Fibroblast of lung (primary cell): ENCODE measurements around the gene SH3RF1. TPM values are rescaled to one million over a fixed set of nuclear protein-coding genes. Genes with fewer than 3 reads are reported as not detected.
A peak's percentile ranks its signal among the peaks of the same experiment; 100 is the strongest.

Experiments used
- DNase-seq, 2 donors: peaks; one replicate each; pipeline versions ENCODE4 v3.0.0 to v3.0.0-alpha.2; 2010; ENCODE audit warnings: low read depth in 2 of 2
- H2AFZ ChIP-seq: 2 replicates; pipeline ENCODE4 v1.5.1; 2012; ENCODE audit warnings: low read length, control low read depth, inconsistent platforms
- H3K27ac ChIP-seq: 2 replicates; pipeline ENCODE4 v1.5.1; 2011; ENCODE audit warnings: low read length, control low read depth; ENCODE audit not compliant: insufficient read depth
- H3K27me3 ChIP-seq: 2 replicates; pipeline ENCODE4 v1.5.1; 2011; ENCODE audit warnings: mild to moderate bottlenecking, low read length; ENCODE audit not compliant: control insufficient read depth, insufficient read depth
- H3K36me3 ChIP-seq: 2 replicates; pipeline ENCODE4 v1.5.1; 2011; ENCODE audit warnings: low read length; ENCODE audit not compliant: control insufficient read depth, insufficient read depth
- H3K4me1 ChIP-seq: 2 replicates; pipeline ENCODE4 v1.5.1; 2011; ENCODE audit warnings: low read length; ENCODE audit not compliant: control insufficient read depth, insufficient read depth; ENCODE audit errors: extremely low read depth
- H3K4me2 ChIP-seq: 2 replicates; pipeline ENCODE4 v1.5.1; 2011; ENCODE audit warnings: low read length, control low read depth; ENCODE audit not compliant: insufficient read depth; ENCODE audit errors: extremely low read depth
- H3K4me3 ChIP-seq, 4 experiments: fragments of 200-600 bp in 1 of 4; sonication (generic) in 1 of 4; replicated peaks in 1 of 4; 2 replicates each; pipeline ENCODE4 v1.5.1; 2011 to 2016; ENCODE audit warnings: low read length in 4 of 4, low read depth in 3 of 4, mild to moderate bottlenecking in 3 of 4, control low read depth in 2 of 4, inconsistent platforms in 1 of 4, mixed read lengths in 1 of 4; ENCODE audit not compliant: insufficient read depth in 1 of 4; ENCODE audit errors: control extremely low read depth in 1 of 4
- H3K79me2 ChIP-seq: 2 replicates; pipeline ENCODE4 v1.5.1; 2012; ENCODE audit warnings: mild to moderate bottlenecking, low read length, inconsistent platforms; ENCODE audit not compliant: control insufficient read depth, insufficient read depth
- H3K9ac ChIP-seq: 2 replicates; pipeline ENCODE4 v1.5.1; 2011; ENCODE audit warnings: mild to moderate bottlenecking, low read length, control low read depth; ENCODE audit not compliant: insufficient read depth
- H3K9me3 ChIP-seq: 2 replicates; pipeline ENCODE4 v1.5.1; 2012; ENCODE audit warnings: low read depth, low read length; ENCODE audit not compliant: control insufficient read depth, insufficient read depth
- H4K20me1 ChIP-seq: 2 replicates; pipeline ENCODE4 v1.5.1; 2011; ENCODE audit warnings: low read length; ENCODE audit not compliant: control insufficient read depth, insufficient read depth; ENCODE audit errors: extremely low read depth
- EZH2 ChIP-seq: IDR thresholded peaks from 2 replicates; pipeline ENCODE4 v1.5.1; 2012; ENCODE audit warnings: low read length, control low read depth, mild to moderate bottlenecking; ENCODE audit errors: missing control alignments
- polyA plus RNA-seq, 2 donors: library from polyadenylated mRNA; depleted of rRNA in 1 of 2; stranded (reverse) in 1 of 2; unstranded in 1 of 2; fragments of >200 nt; gene quantifications; 2 replicates each; pipeline ENCODE4 v1.2.1, GENCODE V29; 2011 to 2012; ENCODE audit warnings: missing spikeins in 1 of 2
- total RNA-seq: library from RNA; depleted of rRNA; stranded (reverse); fragments of >200 nt; gene quantifications from 2 replicates; pipeline ENCODE4 v1.2.1, GENCODE V29; 2014
- TF ChIP-seq, protein P1 (sequence below), 2 donors: IDR thresholded peaks in 1 of 2; conservative IDR thresholded peaks in 1 of 2; 1 replicate in 1 of 2; 2 replicates in 1 of 2; pipeline ENCODE4 v1.5.1; 2011 to 2012; ENCODE audit warnings: low read length in 2 of 2, control low read depth in 1 of 2, inconsistent platforms in 1 of 2, low read depth in 1 of 2, mild to moderate bottlenecking in 1 of 2

SH3RF1 gene
- total and polyA plus RNA-seq, 2 donors (not counting 1 experiment from before 2014, with no cell fraction given): 13.0 to 18.8 TPM

DNA sequence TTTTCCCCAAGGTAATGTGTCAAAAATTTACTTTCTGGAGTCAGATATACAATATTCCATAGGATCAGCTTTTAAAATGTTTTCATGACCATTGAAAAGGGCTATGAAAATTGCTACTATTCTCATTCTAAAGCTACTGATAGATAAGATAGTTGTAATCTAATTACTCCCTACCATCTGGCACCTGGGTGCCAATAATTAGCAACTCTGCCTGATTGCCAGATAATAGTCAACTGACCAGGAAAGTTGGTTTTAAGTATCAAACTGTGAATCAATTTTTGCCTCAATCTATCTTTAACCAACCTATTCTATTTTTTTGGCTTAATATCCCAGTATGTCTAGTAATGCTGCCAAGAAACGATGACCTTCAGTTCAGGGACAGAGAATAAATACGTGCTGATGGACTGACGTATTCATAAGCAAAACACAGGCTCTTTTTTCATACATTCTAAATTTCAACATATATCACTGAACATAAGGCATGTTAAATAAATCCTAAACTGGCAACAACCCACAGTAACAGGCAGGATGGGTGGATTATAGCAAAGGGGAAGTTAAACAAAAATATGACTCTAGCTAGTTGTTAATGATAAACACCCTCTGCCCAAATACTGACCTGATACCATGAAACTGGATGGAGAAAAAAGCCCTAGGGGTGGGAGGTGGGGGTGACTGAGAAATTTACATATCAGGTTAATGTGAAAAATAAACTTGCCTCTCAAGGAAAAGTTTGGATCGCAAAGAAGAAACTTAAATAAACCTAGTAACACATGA, 18.2 kb downstream of the SH3RF1 start:
- no peak overlapping the region for H3K4me3 ChIP-seq
- H3K27me3 ChIP-seq: no peaks in the 10 kb centered on the region
- H3K27ac ChIP-seq: no peak overlapping the region
- peaks cover 32% of the 10 kb centered on the region for H3K4me1 ChIP-seq
- no peak overlapping the region for H2AFZ ChIP-seq
- H3K4me2 ChIP-seq: peak overlapping the region; percentile 48
- H3K9ac ChIP-seq: no peak overlapping the region
- no peaks in the 10 kb centered on the region for H4K20me1 ChIP-seq
- H3K36me3 ChIP-seq: no peaks in the 10 kb centered on the region
- DNase-seq: peak; percentile 42 to 90
- peaks cover 80% of the 10 kb centered on the region for H3K79me2 ChIP-seq
- TF ChIP-seq, protein P1, sequence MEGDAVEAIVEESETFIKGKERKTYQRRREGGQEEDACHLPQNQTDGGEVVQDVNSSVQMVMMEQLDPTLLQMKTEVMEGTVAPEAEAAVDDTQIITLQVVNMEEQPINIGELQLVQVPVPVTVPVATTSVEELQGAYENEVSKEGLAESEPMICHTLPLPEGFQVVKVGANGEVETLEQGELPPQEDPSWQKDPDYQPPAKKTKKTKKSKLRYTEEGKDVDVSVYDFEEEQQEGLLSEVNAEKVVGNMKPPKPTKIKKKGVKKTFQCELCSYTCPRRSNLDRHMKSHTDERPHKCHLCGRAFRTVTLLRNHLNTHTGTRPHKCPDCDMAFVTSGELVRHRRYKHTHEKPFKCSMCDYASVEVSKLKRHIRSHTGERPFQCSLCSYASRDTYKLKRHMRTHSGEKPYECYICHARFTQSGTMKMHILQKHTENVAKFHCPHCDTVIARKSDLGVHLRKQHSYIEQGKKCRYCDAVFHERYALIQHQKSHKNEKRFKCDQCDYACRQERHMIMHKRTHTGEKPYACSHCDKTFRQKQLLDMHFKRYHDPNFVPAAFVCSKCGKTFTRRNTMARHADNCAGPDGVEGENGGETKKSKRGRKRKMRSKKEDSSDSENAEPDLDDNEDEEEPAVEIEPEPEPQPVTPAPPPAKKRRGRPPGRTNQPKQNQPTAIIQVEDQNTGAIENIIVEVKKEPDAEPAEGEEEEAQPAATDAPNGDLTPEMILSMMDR (conservative IDR thresholded peaks at IDR 0.05 in 1 of 2, IDR thresholded peaks at IDR 0.05 in 1 of 2; ENCODE audit: low read depth in 1 of 2, low read length in 2 of 2): no peak
- no peak for TF ChIP-seq EZH2
- no peaks in the 10 kb centered on the region for H3K9me3 ChIP-seq

DNA sequence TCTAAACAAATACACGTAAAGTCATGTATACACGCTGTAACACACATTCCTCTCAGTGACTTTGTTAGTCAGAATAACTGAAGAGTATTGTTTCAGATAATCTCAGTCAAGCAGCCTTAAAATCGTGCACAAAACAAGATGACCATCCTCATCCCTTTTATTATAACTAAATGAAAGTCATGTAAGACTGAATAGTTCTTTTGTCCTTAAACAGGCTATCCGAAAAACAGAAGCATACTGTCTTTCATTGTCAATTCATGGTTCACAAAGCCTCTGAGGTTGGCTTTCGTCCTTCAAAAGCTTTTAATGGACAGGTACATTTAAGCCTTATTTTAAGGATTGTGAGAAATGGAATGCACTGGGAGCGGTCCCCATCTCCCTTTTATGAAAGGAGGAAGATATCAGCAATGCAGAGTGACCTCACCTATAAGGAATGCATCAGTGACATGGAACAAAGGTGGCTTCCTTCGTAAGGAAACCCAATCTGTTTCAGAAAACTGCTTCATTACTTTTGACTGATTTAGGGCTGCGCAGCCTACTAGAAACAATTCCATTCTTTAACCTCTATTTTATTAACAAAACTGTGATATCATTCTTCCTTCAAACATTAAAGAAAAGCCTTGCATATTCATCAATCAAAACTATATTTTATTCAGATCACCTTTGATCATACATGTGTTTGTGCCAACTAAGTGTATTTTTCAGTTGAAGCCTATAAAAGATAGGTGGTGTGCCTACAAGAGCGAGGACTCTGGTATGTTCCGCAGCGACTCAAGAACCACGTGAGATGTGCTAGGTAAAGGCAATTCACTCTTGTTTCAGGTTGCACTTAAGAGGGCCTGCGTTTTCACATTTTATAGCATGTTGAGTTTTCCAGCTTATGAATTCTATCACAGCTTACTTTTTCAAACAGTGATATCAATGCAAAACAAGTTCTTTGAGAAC, 19.2 kb downstream of the SH3RF1 start:
- Histone ChIP-seq H4K20me1 (no peaks in the 10 kb centered on the region), H3K4me2 (no peak overlapping the region), H3K36me3 (no peaks in the 10 kb centered on the region), H3K27me3 (no peaks in the 10 kb centered on the region), H3K27ac (no peak overlapping the region), H2AFZ (no peak overlapping the region), H3K9me3 (no peaks in the 10 kb centered on the region), H3K4me3 (no peak overlapping the region), H3K9ac (no peak overlapping the region), H3K4me1 (peaks cover 27% of the 10 kb centered on the region), H3K79me2 (peaks cover 78% of the 10 kb centered on the region)
- peak in 1 of 2 donors; percentile 73 for DNase-seq
- TF ChIP-seq, protein P1 (conservative IDR thresholded peaks at IDR 0.05 in 1 of 2, IDR thresholded peaks at IDR 0.05 in 1 of 2; ENCODE audit: low read depth in 1 of 2, low read length in 2 of 2): no peak
- no peak for TF ChIP-seq EZH2

DNA sequence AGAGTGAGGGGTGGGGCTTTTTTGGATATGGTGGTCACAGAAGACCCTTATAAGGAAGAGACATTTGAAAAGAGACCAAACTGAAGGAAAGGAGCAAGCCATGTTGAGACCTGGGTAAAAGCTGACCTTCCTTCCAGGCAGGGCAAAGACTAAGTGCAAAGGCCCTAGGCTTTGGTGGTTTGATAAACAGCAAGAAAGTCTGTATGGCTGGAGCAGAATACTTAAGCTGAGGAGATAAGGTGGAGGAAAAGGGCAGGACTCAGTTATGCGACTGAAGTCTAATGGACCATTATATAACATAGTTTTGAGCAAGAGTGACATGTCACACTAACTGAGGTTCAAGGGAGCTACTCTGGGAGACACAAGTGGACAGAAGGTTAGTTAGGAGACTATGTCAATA, 20.0 kb downstream of the SH3RF1 start:
- peaks cover 21% of the 10 kb centered on the region for H3K4me1 ChIP-seq
- no peak overlapping the region for H3K4me2 ChIP-seq
- H2AFZ ChIP-seq: no peak overlapping the region
- TF ChIP-seq EZH2: no peak
- TF ChIP-seq, protein P1 (conservative IDR thresholded peaks at IDR 0.05 in 1 of 2, IDR thresholded peaks at IDR 0.05 in 1 of 2; ENCODE audit: low read depth in 1 of 2, low read length in 2 of 2): no peak
- H3K9me3 ChIP-seq: no peaks in the 10 kb centered on the region
- H3K36me3 ChIP-seq: no peaks in the 10 kb centered on the region
- no peaks in the 10 kb centered on the region for H3K27me3 ChIP-seq
- H3K27ac ChIP-seq: no peak overlapping the region
- DNase-seq: no peak
- peaks cover 77% of the 10 kb centered on the region for H3K79me2 ChIP-seq
- no peak overlapping the region for H3K9ac ChIP-seq
- H3K4me3 ChIP-seq: no peak overlapping the region
- no peaks in the 10 kb centered on the region for H4K20me1 ChIP-seq
